ENCODE results near the gene FIGNL2. TPM values are rescaled to one million over a fixed set of nuclear protein-coding genes. Genes with fewer than 3 reads are reported as not detected.
A peak's percentile ranks its signal among the peaks of the same experiment; 100 is the strongest.

Gene FIGNL2
- total RNA-seq, 4 donors from 2014 or later = 0.16 to 0.40 (median 0.32) TPM

DNA sequence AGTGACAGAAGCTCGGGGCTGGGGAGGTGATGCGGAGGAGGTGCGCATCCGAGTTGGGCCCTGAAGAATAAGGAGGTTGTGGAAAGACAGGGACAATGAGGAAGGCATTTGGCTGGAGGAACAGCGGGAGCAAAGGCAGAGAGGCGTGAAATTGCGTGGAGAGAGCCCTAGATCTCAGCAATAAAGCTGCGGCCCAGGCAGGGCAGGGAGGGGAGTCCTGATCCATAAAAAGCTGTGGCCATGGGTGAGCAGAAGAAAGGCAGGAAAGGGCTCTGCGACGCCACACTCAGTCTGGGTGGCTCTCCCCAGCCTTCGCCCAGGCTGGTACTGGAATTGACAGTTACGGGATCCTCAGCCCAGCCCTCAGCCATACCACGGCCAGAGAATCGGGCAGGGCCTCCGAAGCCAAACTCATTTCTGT, 2.2 kb downstream of the FIGNL2 start:
- Histone ChIP-seq H3K36me3 (no peaks in the 10 kb centered on the region), H3K9me3 (no peaks in the 10 kb centered on the region), H3K27ac (no peak overlapping the region), H3K4me1 (peaks cover 43% of the 10 kb centered on the region), H3K4me3 (peak overlapping the region; percentile 57), H3K27me3 (peaks cover 51% of the 10 kb centered on the region)
- DNase-seq (ENCODE audit: low spot score in 2 of 2) = no peak
- TF ChIP-seq EP300 (IDR thresholded peaks at IDR 0.05) (no peak), POLR2AphosphoS5 (IDR thresholded peaks at IDR 0.05) (no peak), POLR2A (IDR thresholded peaks at IDR 0.05) (no peak)
- TF ChIP-seq, protein P1, sequence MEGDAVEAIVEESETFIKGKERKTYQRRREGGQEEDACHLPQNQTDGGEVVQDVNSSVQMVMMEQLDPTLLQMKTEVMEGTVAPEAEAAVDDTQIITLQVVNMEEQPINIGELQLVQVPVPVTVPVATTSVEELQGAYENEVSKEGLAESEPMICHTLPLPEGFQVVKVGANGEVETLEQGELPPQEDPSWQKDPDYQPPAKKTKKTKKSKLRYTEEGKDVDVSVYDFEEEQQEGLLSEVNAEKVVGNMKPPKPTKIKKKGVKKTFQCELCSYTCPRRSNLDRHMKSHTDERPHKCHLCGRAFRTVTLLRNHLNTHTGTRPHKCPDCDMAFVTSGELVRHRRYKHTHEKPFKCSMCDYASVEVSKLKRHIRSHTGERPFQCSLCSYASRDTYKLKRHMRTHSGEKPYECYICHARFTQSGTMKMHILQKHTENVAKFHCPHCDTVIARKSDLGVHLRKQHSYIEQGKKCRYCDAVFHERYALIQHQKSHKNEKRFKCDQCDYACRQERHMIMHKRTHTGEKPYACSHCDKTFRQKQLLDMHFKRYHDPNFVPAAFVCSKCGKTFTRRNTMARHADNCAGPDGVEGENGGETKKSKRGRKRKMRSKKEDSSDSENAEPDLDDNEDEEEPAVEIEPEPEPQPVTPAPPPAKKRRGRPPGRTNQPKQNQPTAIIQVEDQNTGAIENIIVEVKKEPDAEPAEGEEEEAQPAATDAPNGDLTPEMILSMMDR (IDR thresholded peaks at IDR 0.05) = no peak
- 78% methylated on average over 10 of the region's 15 CpGs for WGBS

DNA sequence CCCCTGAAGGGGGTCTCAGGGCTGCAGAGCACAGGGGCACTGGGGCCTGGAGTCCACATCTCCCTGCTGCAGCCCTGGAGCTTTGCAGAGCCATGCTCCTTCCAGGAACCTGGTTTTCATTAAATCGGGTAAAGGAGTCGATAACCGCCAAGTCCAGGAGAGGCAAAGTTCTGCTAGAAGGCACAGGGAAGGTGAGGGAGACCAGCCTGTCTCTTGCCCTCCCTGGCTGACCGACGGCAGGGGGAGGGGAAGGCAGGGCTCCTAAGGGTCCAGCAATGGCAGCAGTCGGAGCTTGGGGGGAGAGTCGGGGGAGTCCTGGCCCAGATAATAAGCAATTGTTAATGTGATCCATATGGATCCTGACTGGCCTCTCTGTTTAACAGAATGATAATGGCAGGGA, 3.0 kb downstream of the FIGNL2 start:
- Histone ChIP-seq H3K9me3 (no peaks in the 10 kb centered on the region), H3K4me3 (no peak overlapping the region), H3K27ac (no peak overlapping the region), H3K4me1 (peaks cover 36% of the 10 kb centered on the region), H3K36me3 (no peaks in the 10 kb centered on the region), H3K27me3 (peaks cover 51% of the 10 kb centered on the region)
- no peak for DNase-seq (ENCODE audit: low spot score in 2 of 2)
- WGBS = 29% methylated on average over 4 of the region's 7 CpGs
- TF ChIP-seq POLR2AphosphoS5 (IDR thresholded peaks at IDR 0.05) (no peak), EP300 (IDR thresholded peaks at IDR 0.05) (no peak), POLR2A (IDR thresholded peaks at IDR 0.05) (no peak)
- TF ChIP-seq, protein P1 (IDR thresholded peaks at IDR 0.05) = no peak

DNA sequence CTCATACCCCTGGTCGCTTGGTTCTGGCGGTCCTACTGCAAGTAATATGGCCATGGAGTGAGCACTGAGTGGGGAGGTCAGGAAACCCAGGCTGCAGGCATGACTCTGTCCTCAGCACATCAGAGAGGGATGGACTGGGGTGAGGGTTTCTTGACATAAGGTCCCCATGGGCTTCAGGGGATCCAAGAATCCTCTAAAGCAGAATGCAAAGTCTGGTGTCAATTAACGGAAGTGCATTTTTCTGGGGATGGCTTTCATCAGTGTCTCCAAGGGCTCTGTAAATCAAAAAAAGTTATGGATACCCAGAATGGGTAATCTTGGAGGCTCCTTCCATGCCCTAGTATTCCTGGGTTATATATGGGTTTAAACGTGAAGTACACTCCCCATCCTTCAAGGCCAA, 3.7 kb downstream of the FIGNL2 start:
- no peak for DNase-seq (ENCODE audit: low spot score in 2 of 2)
- peaks cover 51% of the 10 kb centered on the region for H3K27me3 ChIP-seq
- 76% methylated on average over 2 of the region's 4 CpGs for WGBS
- no peak overlapping the region for H3K4me3 ChIP-seq
- TF ChIP-seq POLR2AphosphoS5 (IDR thresholded peaks at IDR 0.05) = no peak
- TF ChIP-seq, protein P1 (IDR thresholded peaks at IDR 0.05) = no peak
- TF ChIP-seq EP300 (IDR thresholded peaks at IDR 0.05) = no peak
- no peak for TF ChIP-seq POLR2A (IDR thresholded peaks at IDR 0.05)
- H3K4me1 ChIP-seq = peaks cover 33% of the 10 kb centered on the region
- H3K9me3 ChIP-seq = no peaks in the 10 kb centered on the region
- no peaks in the 10 kb centered on the region for H3K36me3 ChIP-seq
- no peak overlapping the region for H3K27ac ChIP-seq

DNA sequence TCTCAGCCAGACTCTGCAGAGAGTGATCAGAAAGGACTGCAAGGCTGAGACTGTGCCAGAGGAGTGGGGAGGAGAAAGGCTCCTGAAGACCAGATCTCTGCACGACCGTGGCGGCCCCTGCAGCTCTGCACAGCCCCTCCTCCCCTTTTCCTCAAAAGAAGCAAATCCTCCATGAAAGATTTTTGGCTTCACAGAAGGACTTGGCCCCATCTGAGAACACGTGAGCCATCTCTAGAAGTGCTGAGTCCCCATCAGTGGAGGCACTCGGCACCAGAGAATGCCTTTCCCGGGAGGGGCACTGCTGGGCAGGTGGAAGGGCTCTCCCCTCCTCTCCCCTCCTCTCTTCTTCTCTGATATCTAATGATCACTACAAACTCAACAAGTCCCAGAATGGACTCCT, 6.8 kb downstream of the FIGNL2 start:
- Histone ChIP-seq H3K9me3 (no peaks in the 10 kb centered on the region), H3K4me1 (peaks cover 6% of the 10 kb centered on the region), H3K27me3 (peaks cover 27% of the 10 kb centered on the region), H3K36me3 (no peaks in the 10 kb centered on the region), H3K4me3 (no peak overlapping the region), H3K27ac (no peak overlapping the region)
- 55% methylated on average over 6 of the region's 6 CpGs for WGBS
- TF ChIP-seq, protein P1 (IDR thresholded peaks at IDR 0.05) = no peak
- TF ChIP-seq POLR2AphosphoS5 (IDR thresholded peaks at IDR 0.05) (no peak), EP300 (IDR thresholded peaks at IDR 0.05) (no peak), POLR2A (IDR thresholded peaks at IDR 0.05) (no peak)
- no peak for DNase-seq (ENCODE audit: low spot score in 2 of 2)

DNA sequence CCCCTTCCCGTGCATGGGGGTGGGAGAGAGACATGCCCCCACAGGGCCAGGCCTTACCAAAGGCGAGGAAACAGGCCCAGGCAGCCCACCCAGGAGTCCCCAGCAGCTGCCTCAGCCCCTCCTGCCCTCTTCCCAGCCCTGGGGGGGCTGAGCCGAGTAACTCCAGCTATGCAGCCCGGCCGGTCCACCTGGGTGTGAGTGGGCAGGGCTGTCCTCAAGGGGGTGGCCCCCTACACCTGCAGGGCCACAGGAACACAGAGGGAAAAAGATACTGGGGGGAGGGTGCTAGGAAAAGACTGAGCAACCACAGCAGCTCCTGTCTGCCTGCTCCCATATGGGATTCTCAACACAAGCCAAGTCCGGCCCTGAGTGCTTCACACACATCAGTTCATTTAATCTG, 7.6 kb downstream of the FIGNL2 start:
- H3K4me3 ChIP-seq = no peak overlapping the region
- no peaks in the 10 kb centered on the region for H3K4me1 ChIP-seq
- H3K36me3 ChIP-seq = no peaks in the 10 kb centered on the region
- TF ChIP-seq POLR2A (IDR thresholded peaks at IDR 0.05) = no peak
- H3K27ac ChIP-seq = no peak overlapping the region
- DNase-seq (ENCODE audit: low spot score in 2 of 2) = no peak
- peaks cover 22% of the 10 kb centered on the region for H3K27me3 ChIP-seq
- H3K9me3 ChIP-seq = no peaks in the 10 kb centered on the region
- WGBS = no CpG with 5 or more reads among the region's 6 CpGs

DNA sequence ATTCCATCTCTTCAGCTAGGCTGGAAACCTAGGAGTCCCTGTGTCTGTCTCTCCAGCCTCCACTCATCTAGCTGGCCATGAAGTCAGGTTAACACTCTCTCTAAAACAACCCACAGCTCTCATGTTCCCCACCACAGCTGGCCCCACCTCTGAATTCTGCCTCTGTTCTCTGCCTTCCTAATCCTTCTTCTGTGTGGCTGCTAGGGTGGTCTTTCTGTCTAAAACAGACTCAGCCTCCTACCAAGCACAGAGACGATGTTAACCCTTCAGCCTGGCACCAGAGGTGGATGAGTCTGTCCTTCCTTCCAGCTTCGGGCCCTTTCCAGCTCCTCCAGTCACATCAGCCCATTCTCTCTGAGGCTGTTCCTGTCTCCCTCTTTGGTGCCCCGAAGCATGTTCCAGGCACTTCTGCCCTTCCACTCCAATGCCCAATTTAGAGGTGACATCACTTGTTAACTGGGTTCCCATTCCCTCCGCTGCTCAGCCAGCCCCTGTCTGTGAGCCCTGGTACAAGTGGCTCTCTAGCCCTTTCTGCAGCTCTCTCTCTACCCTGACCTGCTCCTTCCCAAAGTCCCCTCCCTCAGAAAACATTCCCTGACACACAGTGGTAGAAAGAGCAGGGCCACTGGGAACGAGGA, 9.1 kb downstream of the FIGNL2 start:
- Histone ChIP-seq H3K9me3 (no peaks in the 10 kb centered on the region), H3K4me1 (no peaks in the 10 kb centered on the region), H3K36me3 (no peaks in the 10 kb centered on the region), H3K4me3 (no peak overlapping the region), H3K27ac (no peak overlapping the region), H3K27me3 (peaks cover 19% of the 10 kb centered on the region)
- WGBS = 66% methylated on average over 5 of the region's 5 CpGs
- no peak for DNase-seq (ENCODE audit: low spot score in 2 of 2)
- TF ChIP-seq, protein P1 (IDR thresholded peaks at IDR 0.05) = no peak
- TF ChIP-seq POLR2AphosphoS5 (IDR thresholded peaks at IDR 0.05) = no peak
- TF ChIP-seq POLR2A (IDR thresholded peaks at IDR 0.05) = no peak
- no peak for TF ChIP-seq EP300 (IDR thresholded peaks at IDR 0.05)
